Measurements from ENCODE around the gene RAB14.
"Not testable (repeated sequence)": the region's sequence is repeated elsewhere in the genome, so short reads cannot be mapped to it uniquely, and the experiment has no call there.

Gene RAB14

DNA sequence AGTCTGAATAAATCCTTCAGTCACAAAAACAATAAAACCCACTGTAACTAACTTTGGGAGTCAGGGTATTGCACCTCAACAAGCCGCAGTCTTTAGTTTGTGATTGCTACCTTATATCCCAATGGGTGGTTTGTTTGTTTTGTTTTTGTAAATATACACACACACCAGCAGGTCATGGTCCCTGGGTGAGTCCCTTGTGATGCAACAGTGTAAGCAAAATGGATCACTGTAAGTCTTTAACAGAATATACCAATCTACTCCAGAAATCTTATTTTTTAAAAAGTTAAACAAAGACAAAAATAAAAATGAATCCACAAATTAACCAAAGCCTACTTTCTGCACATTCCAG, 22.3 kb downstream of the RAB14 start:
- not testable (repeated sequence) for H3K27me3 ChIP-seq (ENCODE audit: control insufficient read depth, insufficient read depth, low read length); H3K9ac ChIP-seq (ENCODE audit: low read length); H3K9me3 ChIP-seq (ENCODE audit: control insufficient read depth, insufficient read depth, low read depth, low read length); H3K4me1 ChIP-seq (ENCODE audit: control insufficient read depth, insufficient read depth, low read length); H3K4me3 ChIP-seq (ENCODE audit: low read depth, low read length); H3K27ac ChIP-seq (ENCODE audit: low read depth, low read length)
- H3K36me3 ChIP-seq (ENCODE audit: control insufficient read depth, insufficient read depth, low read length) = peaks cover 55% of the 10 kb centered on the region

DNA sequence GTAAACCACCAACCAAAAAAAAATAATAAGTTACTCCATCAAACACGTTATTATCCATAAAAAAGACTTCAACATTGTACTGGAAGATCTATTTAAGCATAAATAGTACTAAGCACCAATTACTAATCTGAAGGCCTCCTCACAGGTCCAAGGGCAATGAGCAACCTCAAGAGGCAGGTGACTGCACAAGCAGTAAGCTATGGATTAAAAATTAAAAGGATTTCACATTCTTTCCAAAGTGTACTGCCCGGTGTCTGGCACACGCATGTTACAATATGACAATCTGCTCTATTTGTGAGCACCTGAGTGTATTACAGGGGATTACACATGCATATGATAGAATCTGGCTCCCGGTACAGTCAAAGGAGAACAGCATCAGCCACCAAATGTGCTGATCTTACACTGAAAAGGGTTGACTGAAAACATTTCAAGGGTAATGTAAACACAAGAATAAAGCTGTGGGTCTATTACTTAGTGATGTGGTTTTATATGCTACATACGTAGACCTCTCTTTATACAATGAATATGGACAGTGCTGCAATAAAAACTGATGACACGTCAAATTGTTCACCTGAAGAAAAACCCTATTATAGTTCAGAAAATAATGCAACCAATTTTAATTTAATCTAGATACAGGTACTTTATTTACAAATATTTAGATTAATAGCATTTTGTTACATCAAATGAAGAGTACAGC, 22.8 kb downstream of the RAB14 start:
- Histone ChIP-seq H3K4me3 (ENCODE audit: low read depth, low read length) (no peak overlapping the region), H3K27ac (ENCODE audit: low read depth, low read length) (no peak overlapping the region), H3K9ac (ENCODE audit: low read length) (no peak overlapping the region), H3K36me3 (ENCODE audit: control insufficient read depth, insufficient read depth, low read length) (peaks cover 53% of the 10 kb centered on the region), H3K4me1 (ENCODE audit: control insufficient read depth, insufficient read depth, low read length) (no peaks in the 10 kb centered on the region), H3K27me3 (ENCODE audit: control insufficient read depth, insufficient read depth, low read length) (no peaks in the 10 kb centered on the region), H3K9me3 (ENCODE audit: control insufficient read depth, insufficient read depth, low read depth, low read length) (no peaks in the 10 kb centered on the region)

DNA sequence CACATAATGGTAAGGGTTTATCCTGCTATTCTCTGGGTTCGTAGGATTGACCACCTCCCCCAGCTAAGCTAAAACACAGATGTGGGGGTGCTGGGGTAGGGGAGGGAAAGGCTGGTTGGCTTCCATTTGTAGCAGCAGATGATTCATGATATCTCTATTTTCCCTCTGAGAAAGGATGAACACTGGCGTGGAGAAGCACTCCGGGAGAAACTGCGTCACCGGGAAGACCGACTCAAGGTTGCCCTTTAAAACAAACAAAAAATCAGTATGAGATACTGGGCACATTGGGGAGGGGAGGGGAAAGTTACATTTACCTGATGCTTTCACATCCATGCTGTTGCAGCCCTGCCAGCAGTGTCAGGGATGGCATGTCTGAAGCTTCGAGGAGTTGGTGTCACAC, 28.2 kb downstream of the RAB14 start:
- no peak overlapping the region for H3K27ac ChIP-seq (ENCODE audit: low read depth, low read length)
- no peaks in the 10 kb centered on the region for H3K27me3 ChIP-seq (ENCODE audit: control insufficient read depth, insufficient read depth, low read length)
- H3K9me3 ChIP-seq (ENCODE audit: control insufficient read depth, insufficient read depth, low read depth, low read length) = no peaks in the 10 kb centered on the region
- H3K36me3 ChIP-seq (ENCODE audit: control insufficient read depth, insufficient read depth, low read length) = peaks cover 39% of the 10 kb centered on the region; the same call in 1 of the 2 replicates
- H3K9ac ChIP-seq (ENCODE audit: low read length) = no peak overlapping the region
- H3K4me3 ChIP-seq (ENCODE audit: low read depth, low read length) = no peak overlapping the region
- no peaks in the 10 kb centered on the region for H3K4me1 ChIP-seq (ENCODE audit: control insufficient read depth, insufficient read depth, low read length)

DNA sequence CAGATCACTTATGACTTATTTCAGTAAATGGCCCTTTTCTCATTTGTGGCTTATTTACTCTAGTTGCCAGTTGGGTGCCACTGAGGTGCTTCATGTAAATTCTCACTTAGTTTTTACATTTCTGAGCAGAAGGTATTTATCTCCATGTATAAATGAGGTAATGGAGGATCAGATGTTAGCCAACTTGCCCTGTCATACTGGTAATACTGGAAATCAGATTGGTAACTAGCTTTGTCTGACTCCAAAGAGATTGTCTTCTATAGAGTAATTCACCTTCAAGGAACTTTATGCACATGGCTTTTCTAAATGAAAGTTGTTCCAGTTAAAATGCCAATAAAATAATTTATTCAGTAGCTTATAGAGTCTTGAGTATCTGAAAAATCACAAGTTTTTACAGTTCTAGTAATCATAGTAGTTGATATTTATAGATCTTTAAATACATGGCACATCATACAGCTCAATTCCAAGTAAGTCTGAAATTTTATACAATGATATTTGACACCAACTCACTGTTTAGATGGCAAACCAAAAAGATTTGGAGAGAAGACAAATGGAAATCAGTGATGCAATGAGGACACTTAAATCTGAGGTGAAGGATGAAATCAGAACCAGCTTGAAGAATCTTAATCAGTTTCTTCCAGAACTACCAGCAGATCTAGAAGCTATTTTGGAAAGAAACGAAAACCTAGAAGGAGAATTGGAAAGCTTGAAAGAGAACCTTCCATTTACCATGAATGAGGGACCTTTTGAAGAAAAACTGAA, 28.8 kb downstream of the RAB14 start:
- no peak overlapping the region for H3K27ac ChIP-seq (ENCODE audit: low read depth, low read length)
- H3K36me3 ChIP-seq (ENCODE audit: control insufficient read depth, insufficient read depth, low read length) = peaks cover 33% of the 10 kb centered on the region; the same call in 1 of the 2 replicates

DNA sequence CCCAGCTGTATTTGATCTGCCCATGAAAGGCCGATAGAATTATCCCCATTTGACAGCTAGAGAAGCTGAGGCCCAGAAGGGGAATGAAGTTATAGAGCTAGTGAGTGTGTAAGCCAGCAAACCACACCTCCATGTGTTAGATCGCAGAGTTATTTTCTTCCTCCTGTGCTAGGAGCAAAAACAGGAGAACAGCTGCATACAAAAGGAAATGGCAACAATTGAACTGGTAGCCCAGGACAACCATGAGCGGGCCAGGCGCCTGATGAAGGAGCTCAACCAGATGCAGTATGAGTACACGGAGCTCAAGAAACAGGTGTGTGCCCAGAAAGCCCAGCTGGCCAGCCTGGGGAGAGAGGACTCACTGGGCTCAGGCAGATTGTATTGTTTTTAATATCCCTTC, 30.4 kb downstream of the RAB14 start:
- Histone ChIP-seq H3K4me1 (ENCODE audit: control insufficient read depth, insufficient read depth, low read length) (no peaks in the 10 kb centered on the region), H3K27ac (ENCODE audit: low read depth, low read length) (no peak overlapping the region), H3K9ac (ENCODE audit: low read length) (no peak overlapping the region), H3K36me3 (ENCODE audit: control insufficient read depth, insufficient read depth, low read length) (peaks cover 37% of the 10 kb centered on the region), H3K9me3 (ENCODE audit: control insufficient read depth, insufficient read depth, low read depth, low read length) (no peaks in the 10 kb centered on the region), H3K4me3 (ENCODE audit: low read depth, low read length) (no peak overlapping the region), H3K27me3 (ENCODE audit: control insufficient read depth, insufficient read depth, low read length) (no peaks in the 10 kb centered on the region)

More for the DNA sequence above, 28.8 kb downstream of the RAB14 start:
- no peaks in the 10 kb centered on the region for H3K9me3 ChIP-seq (ENCODE audit: control insufficient read depth, insufficient read depth, low read depth, low read length)
- no peaks in the 10 kb centered on the region for H3K27me3 ChIP-seq (ENCODE audit: control insufficient read depth, insufficient read depth, low read length)
- no peaks in the 10 kb centered on the region for H3K4me1 ChIP-seq (ENCODE audit: control insufficient read depth, insufficient read depth, low read length)
- no peak overlapping the region for H3K9ac ChIP-seq (ENCODE audit: low read length)
- H3K4me3 ChIP-seq (ENCODE audit: low read depth, low read length) = no peak overlapping the region

DNA sequence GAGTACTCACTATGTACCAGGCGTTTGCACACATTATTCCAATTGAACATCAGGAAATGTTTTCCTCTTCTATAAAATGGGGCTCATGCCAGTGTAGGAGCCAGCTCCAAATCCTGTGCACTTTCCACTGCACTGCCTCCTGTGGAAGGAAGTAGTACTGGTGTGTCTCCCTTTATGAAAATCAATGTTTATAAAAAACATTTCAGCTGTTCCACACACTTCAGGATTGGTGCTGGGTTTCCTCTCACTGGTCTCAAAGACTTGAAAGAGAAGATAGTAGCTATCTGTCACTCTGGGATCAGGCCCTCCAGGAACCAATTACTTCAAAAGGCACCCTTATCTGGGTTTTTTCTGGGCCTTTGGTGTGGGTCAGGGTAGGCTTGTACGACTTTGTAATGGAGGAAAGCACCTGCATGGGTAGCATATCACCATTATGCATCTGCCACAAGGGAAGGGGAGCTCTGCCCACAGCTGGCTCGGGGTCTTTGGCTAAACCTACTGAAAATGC, 32.5 kb downstream of the RAB14 start:
- Histone ChIP-seq H3K4me3 (ENCODE audit: low read depth, low read length) (no peak overlapping the region), H3K4me1 (ENCODE audit: control insufficient read depth, insufficient read depth, low read length) (no peaks in the 10 kb centered on the region), H3K27me3 (ENCODE audit: control insufficient read depth, insufficient read depth, low read length) (no peaks in the 10 kb centered on the region), H3K9ac (ENCODE audit: low read length) (no peak overlapping the region), H3K27ac (ENCODE audit: low read depth, low read length) (no peak overlapping the region), H3K36me3 (ENCODE audit: control insufficient read depth, insufficient read depth, low read length) (peaks cover 41% of the 10 kb centered on the region), H3K9me3 (ENCODE audit: control insufficient read depth, insufficient read depth, low read depth, low read length) (no peaks in the 10 kb centered on the region)

DNA sequence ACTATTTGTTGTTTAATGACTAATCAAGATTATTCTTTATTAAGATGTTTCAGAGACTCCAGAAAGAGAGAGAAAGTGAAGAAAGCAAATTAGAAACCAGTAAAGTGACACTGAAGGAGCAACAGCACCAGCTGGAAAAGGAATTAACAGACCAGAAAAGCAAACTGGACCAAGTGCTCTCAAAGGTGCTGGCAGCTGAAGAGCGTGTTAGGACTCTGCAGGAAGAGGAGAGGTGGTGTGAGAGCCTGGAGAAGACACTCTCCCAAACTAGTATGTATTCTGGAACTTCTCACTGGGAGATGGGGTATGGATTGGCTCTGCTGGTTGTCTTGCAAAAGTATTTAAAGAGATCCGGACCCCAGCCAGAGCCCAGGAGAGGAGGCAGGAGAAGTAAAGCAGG, 33.6 kb downstream of the RAB14 start:
- Histone ChIP-seq H3K27me3 (ENCODE audit: control insufficient read depth, insufficient read depth, low read length) (no peaks in the 10 kb centered on the region), H3K36me3 (ENCODE audit: control insufficient read depth, insufficient read depth, low read length) (peaks cover 33% of the 10 kb centered on the region), H3K9me3 (ENCODE audit: control insufficient read depth, insufficient read depth, low read depth, low read length) (no peaks in the 10 kb centered on the region), H3K4me3 (ENCODE audit: low read depth, low read length) (no peak overlapping the region), H3K9ac (ENCODE audit: low read length) (no peak overlapping the region), H3K27ac (ENCODE audit: low read depth, low read length) (no peak overlapping the region), H3K4me1 (ENCODE audit: control insufficient read depth, insufficient read depth, low read length) (no peaks in the 10 kb centered on the region)

DNA sequence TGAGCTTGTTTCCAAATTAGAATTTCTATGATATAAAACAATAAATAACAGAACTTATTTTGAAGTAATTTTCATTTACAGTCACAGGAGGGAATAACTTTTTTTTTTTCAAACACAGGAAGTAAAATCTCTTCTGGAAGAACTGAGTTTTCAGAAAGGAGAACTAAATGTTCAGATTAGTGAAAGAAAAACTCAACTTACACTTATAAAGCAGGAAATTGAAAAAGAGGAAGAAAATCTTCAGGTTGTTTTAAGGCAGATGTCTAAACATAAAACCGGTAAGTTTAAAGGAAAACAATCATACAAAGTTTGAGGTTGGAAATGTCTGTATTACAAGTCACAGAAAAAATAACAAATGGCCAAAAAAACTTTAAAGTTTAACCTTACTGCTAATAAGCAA, 41.6 kb downstream of the RAB14 start:
- no peaks in the 10 kb centered on the region for H3K27me3 ChIP-seq (ENCODE audit: control insufficient read depth, insufficient read depth, low read length)
- peaks cover 27% of the 10 kb centered on the region for H3K36me3 ChIP-seq (ENCODE audit: control insufficient read depth, insufficient read depth, low read length)
- H3K4me1 ChIP-seq (ENCODE audit: control insufficient read depth, insufficient read depth, low read length) = no peaks in the 10 kb centered on the region
- H3K9me3 ChIP-seq (ENCODE audit: control insufficient read depth, insufficient read depth, low read depth, low read length) = no peaks in the 10 kb centered on the region
- H3K4me3 ChIP-seq (ENCODE audit: low read depth, low read length) = no peak overlapping the region
- no peak overlapping the region for H3K9ac ChIP-seq (ENCODE audit: low read length)
- no peak overlapping the region for H3K27ac ChIP-seq (ENCODE audit: low read depth, low read length)

DNA sequence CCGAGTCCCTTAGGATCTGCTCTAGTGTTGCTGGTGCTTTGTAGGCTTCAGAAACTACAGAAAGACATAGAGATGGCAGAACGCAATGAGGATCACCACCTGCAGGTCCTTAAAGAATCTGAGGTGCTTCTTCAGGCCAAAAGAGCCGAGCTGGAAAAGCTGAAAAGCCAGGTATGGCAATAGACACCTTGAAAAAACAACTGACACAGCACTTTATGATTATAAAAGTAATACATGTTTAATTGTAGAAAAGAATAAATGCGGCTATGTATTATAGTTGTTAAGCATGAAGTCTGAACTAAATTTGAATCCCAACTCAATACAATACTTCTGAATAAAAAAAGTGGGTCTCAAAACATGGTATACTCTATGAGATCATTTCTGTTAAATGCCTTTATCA, 43.7 kb downstream of the RAB14 start:
- Histone ChIP-seq H3K9ac (ENCODE audit: low read length) (no peak overlapping the region), H3K4me3 (ENCODE audit: low read depth, low read length) (no peak overlapping the region), H3K36me3 (ENCODE audit: control insufficient read depth, insufficient read depth, low read length) (peaks cover 27% of the 10 kb centered on the region), H3K27me3 (ENCODE audit: control insufficient read depth, insufficient read depth, low read length) (no peaks in the 10 kb centered on the region), H3K9me3 (ENCODE audit: control insufficient read depth, insufficient read depth, low read depth, low read length) (no peaks in the 10 kb centered on the region), H3K4me1 (ENCODE audit: control insufficient read depth, insufficient read depth, low read length) (no peaks in the 10 kb centered on the region), H3K27ac (ENCODE audit: low read depth, low read length) (no peak overlapping the region)

DNA sequence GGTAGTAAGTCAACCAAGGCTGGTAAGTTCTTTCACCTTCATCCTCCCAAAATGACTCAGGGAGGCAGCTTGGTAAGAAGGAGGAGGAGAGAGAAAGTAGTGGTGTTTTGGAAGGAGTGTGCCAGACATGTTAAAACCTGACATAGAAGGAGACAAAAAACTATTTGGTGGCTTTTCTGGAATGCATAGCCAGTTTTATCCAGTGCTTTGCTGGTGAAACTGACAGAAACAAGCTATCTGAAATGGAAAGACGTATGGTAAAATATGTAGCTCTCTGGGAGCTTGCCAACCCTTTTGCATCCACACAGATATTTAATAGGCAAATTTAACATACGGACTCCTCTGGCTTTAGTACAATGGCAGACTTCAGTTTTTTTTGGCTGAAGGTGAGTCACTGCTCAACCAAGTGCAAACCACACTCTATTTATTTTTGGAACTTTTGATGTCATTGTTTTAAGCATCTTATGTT, 45.4 kb downstream of the RAB14 start:
- Histone ChIP-seq H3K9ac (ENCODE audit: low read length) (no peak overlapping the region), H3K9me3 (ENCODE audit: control insufficient read depth, insufficient read depth, low read depth, low read length) (no peaks in the 10 kb centered on the region), H3K27ac (ENCODE audit: low read depth, low read length) (no peak overlapping the region)

DNA sequence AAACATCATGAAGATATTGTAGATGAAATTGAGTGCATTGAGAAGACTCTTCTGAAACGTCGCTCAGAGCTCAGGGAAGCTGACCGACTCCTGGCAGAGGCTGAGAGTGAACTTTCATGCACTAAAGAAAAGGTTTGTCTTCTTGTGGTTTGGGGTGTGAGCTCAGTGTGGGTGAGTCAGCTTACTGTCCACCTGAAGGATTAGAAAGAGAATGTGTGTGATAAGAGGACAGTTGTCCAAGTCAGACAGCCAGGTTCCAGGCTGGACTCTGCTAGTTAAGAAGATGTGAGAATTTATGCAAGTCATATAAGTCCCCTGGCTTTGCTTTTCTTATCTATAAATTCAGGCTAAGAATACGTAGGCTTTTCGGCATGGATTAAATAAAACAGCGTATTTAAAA, 46.9 kb downstream of the RAB14 start:
- no peak overlapping the region for H3K27ac ChIP-seq (ENCODE audit: low read depth, low read length)
- no peak overlapping the region for H3K9ac ChIP-seq (ENCODE audit: low read length)
- peaks cover 8% of the 10 kb centered on the region for H3K4me1 ChIP-seq (ENCODE audit: control insufficient read depth, insufficient read depth, low read length)
- no peaks in the 10 kb centered on the region for H3K27me3 ChIP-seq (ENCODE audit: control insufficient read depth, insufficient read depth, low read length)
- H3K4me3 ChIP-seq (ENCODE audit: low read depth, low read length) = no peak overlapping the region
- peaks cover 23% of the 10 kb centered on the region for H3K36me3 ChIP-seq (ENCODE audit: control insufficient read depth, insufficient read depth, low read length)
- H3K9me3 ChIP-seq (ENCODE audit: control insufficient read depth, insufficient read depth, low read depth, low read length) = no peaks in the 10 kb centered on the region

More for the DNA sequence above, 45.4 kb downstream of the RAB14 start:
- no peak overlapping the region for H3K4me3 ChIP-seq (ENCODE audit: low read depth, low read length)
- peaks cover 23% of the 10 kb centered on the region for H3K36me3 ChIP-seq (ENCODE audit: control insufficient read depth, insufficient read depth, low read length)
- no peaks in the 10 kb centered on the region for H3K4me1 ChIP-seq (ENCODE audit: control insufficient read depth, insufficient read depth, low read length)
- no peaks in the 10 kb centered on the region for H3K27me3 ChIP-seq (ENCODE audit: control insufficient read depth, insufficient read depth, low read length)
